ENCODE results near the gene SRGAP1.

DNA sequence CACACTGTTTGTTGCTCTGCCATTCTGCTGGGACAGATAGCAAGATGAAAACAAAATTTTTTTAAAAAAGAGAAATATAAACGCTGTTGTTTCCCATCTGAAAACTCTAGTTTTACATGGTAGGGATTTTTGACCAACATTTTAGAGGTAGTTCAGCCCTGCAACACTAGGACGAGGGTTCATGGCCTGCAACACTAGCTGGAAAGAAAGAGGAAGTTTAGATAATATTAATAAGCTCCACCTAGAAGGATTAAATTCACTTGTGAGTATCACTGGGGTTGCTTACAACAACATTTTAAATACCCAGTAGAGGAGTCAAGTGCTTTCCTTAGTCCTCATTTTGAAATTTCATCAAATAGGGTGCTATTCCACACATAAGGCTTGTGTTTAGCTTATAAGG is 68.2 kb downstream of the SRGAP1 start:
- TF ChIP-seq, protein P1, sequence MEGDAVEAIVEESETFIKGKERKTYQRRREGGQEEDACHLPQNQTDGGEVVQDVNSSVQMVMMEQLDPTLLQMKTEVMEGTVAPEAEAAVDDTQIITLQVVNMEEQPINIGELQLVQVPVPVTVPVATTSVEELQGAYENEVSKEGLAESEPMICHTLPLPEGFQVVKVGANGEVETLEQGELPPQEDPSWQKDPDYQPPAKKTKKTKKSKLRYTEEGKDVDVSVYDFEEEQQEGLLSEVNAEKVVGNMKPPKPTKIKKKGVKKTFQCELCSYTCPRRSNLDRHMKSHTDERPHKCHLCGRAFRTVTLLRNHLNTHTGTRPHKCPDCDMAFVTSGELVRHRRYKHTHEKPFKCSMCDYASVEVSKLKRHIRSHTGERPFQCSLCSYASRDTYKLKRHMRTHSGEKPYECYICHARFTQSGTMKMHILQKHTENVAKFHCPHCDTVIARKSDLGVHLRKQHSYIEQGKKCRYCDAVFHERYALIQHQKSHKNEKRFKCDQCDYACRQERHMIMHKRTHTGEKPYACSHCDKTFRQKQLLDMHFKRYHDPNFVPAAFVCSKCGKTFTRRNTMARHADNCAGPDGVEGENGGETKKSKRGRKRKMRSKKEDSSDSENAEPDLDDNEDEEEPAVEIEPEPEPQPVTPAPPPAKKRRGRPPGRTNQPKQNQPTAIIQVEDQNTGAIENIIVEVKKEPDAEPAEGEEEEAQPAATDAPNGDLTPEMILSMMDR (IDR thresholded peaks at IDR 0.05; ENCODE audit: low read length): no peak
- TF ChIP-seq EZH2phosphoT487 (IDR thresholded peaks at IDR 0.05; ENCODE audit: low read length): no peak
- TF ChIP-seq EZH2 (optimal IDR thresholded peaks at IDR 0.05; ENCODE audit: low read depth, low read length): no peak
